ENCODE data around the gene GLE1.

Gene GLE1

DNA sequence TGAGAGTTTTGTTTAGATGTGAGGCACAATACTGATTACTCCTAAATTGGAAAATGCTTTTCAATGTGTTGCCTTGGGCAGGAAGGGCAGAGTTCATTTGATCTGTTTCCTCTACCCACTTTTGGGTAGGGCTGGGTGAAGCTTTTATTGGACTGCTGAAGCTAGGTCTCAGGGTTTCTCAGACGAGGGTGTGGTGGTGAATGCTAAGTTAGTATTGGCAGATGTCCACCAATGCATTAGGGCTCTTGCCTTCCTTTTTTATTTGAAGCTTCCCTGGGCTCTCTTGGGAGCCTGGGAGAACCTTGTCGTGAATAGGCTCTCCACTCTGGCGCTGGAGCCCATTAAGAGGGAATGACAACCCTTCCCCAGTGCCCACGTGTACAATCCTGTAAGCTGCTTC is 71.0 kb downstream of the GLE1 start:
- H3K36me3 ChIP-seq (ENCODE audit: control insufficient read depth in 2 of 2, insufficient read depth in 1 of 2, low read length in 2 of 2), result peaks cover 34 to 77% of the 10 kb centered on the region in 2 experiments
- no peak overlapping the region for H3K27ac ChIP-seq (ENCODE audit: extremely low read depth, low read depth, low read length)
- H3K4me1 ChIP-seq (ENCODE audit: control insufficient read depth, insufficient read depth, low read length), result no peaks in the 10 kb centered on the region
- H3K4me3 ChIP-seq (ENCODE audit: low read depth, low read length), result no peak overlapping the region
- TF ChIP-seq KLF1 (tag by site-specific recombination; IDR thresholded peaks at IDR 0.05), result peak; percentile 57; the same call in 1 of the 2 replicates
- TF ChIP-seq ZNF623 (tag by site-specific recombination; IDR thresholded peaks at IDR 0.05), result no peak
- POLR2A ChIA-PET, result interaction anchor here (0.6 kb wide), 1 partner anchor 263 kb away, joined by 3 read pairs; no protein-coding TSS in a partner anchor
- CTCF ChIA-PET, result no interaction called here
- no peaks in the 10 kb centered on the region for H3K9me3 ChIP-seq (ENCODE audit: control insufficient read depth, insufficient read depth, low read depth, low read length)

DNA sequence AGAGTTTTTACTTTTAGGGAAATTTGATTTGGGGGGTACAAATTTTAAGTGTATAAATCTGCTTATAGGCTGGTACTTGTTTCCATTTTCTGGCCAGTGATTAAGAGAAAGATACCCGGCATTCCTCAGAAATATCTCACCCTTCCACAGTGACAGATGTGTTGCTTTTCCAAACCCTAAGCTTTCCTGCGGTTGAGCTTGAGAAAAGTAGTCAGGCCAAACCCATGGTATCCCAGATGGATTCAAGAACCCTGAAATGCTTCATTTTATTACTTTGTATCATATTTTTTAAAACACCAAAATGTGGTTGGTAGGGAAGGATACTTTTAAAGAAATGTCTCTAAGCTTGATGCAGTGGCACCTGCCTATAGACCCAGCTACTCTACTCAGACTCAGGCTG is 71.4 kb downstream of the GLE1 start:
- Histone ChIP-seq H3K27ac (ENCODE audit: extremely low read depth, low read depth, low read length) (no peak overlapping the region), H3K36me3 (ENCODE audit: control insufficient read depth in 2 of 2, insufficient read depth in 1 of 2, low read length in 2 of 2) (peaks cover 34 to 81% of the 10 kb centered on the region in 2 experiments), H3K4me3 (ENCODE audit: low read depth, low read length) (no peak overlapping the region), H3K9me3 (ENCODE audit: control insufficient read depth, insufficient read depth, low read depth, low read length) (no peaks in the 10 kb centered on the region), H3K4me1 (ENCODE audit: control insufficient read depth, insufficient read depth, low read length) (no peaks in the 10 kb centered on the region)
- ChIA-PET POLR2A (no interaction called here), CTCF (interaction anchor here (0.6 kb wide), 1 partner anchor 34 kb away, joined by 4 read pairs; no protein-coding TSS in a partner anchor)
- TF ChIP-seq ZNF274 (IDR thresholded peaks at IDR 0.05; ENCODE audit: low read length) (no peak), ZNF274 (tag by site-specific recombination; IDR thresholded peaks at IDR 0.05; ENCODE audit: borderline replicate concordance) (no peak), ZNF658 (tag by site-specific recombination; IDR thresholded peaks at IDR 0.05) (no peak), ZBTB20 (tag by site-specific recombination; IDR thresholded peaks at IDR 0.05) (no peak), ZNF433 (tag by site-specific recombination; IDR thresholded peaks at IDR 0.05; ENCODE audit: low read depth) (no peak), ZNF623 (tag by site-specific recombination; IDR thresholded peaks at IDR 0.05) (no peak), OVOL3 (tag by site-specific recombination; IDR thresholded peaks at IDR 0.05) (no peak), PRDM1 (tag by site-specific recombination; IDR thresholded peaks at IDR 0.05) (no peak), YY1 (tag by site-specific recombination; IDR thresholded peaks at IDR 0.05) (no peak)
- TF ChIP-seq, protein P1, sequence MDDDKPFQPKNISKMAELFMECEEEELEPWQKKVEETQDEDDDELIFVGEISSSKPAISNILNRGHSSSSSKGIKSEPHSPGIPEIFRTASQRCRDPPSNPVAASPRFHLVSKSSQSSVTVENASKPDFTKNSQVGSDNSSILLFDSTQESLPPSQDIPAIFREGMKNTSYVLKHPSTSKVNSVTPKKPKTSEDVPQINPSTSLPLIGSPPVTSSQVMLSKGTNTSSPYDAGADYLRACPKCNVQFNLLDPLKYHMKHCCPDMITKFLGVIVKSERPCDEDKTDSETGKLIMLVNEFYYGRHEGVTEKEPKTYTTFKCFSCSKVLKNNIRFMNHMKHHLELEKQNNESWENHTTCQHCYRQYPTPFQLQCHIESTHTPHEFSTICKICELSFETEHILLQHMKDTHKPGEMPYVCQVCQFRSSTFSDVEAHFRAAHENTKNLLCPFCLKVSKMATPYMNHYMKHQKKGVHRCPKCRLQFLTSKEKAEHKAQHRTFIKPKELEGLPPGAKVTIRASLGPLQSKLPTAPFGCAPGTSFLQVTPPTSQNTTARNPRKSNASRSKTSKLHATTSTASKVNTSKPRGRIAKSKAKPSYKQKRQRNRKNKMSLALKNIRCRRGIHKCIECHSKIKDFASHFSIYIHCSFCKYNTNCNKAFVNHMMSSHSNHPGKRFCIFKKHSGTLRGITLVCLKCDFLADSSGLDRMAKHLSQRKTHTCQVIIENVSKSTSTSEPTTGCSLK (tag by site-specific recombination; IDR thresholded peaks at IDR 0.05), result no peak

DNA sequence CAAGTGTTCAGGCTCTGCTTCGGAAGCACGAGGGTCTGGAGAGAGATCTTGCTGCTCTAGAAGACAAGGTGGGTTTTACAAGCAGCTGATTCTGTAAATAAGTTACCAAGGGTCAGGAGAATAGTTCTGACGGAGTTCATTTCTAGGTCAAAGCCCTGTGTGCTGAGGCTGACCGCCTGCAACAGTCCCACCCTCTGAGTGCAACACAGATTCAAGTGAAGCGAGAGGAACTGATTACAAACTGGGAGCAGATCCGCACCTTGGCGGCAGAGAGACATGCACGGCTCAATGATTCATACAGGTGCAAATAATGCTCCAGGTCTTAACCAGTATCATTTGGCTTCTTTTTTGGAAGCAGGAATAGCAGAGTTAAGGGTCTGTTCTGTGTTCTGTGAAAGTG is 72.7 kb downstream of the GLE1 start:
- no peaks in the 10 kb centered on the region for H3K9me3 ChIP-seq (ENCODE audit: control insufficient read depth, insufficient read depth, low read depth, low read length)
- no peak overlapping the region for H3K27ac ChIP-seq (ENCODE audit: extremely low read depth, low read depth, low read length)
- peaks cover 44 to 90% of the 10 kb centered on the region in 2 experiments for H3K36me3 ChIP-seq (ENCODE audit: control insufficient read depth in 2 of 2, insufficient read depth in 1 of 2, low read length in 2 of 2)
- H3K4me1 ChIP-seq (ENCODE audit: control insufficient read depth, insufficient read depth, low read length), result no peaks in the 10 kb centered on the region
- H3K4me3 ChIP-seq (ENCODE audit: low read depth, low read length), result no peak overlapping the region
- ChIA-PET POLR2A (no interaction called here), CTCF (interaction anchor here (0.6 kb wide), 1 partner anchor 211 kb away, joined by 3 read pairs; no protein-coding TSS in a partner anchor)
- TF ChIP-seq SP2 (tag by site-specific recombination; IDR thresholded peaks at IDR 0.05) (no peak), ZNF140 (tag by site-specific recombination; IDR thresholded peaks at IDR 0.05) (no peak), FEZF1 (tag by site-specific recombination; IDR thresholded peaks at IDR 0.05) (no peak), ZNF473 (tag by site-specific recombination; IDR thresholded peaks at IDR 0.05) (no peak), ZBTB20 (tag by site-specific recombination; IDR thresholded peaks at IDR 0.05) (no peak), ZNF677 (tag by site-specific recombination; IDR thresholded peaks at IDR 0.05) (no peak), ZNF510 (tag by site-specific recombination; IDR thresholded peaks at IDR 0.05; ENCODE audit: insufficient replicate concordance) (no peak), ZNF416 (tag by site-specific recombination; IDR thresholded peaks at IDR 0.05) (no peak), YY2 (tag by site-specific recombination; IDR thresholded peaks at IDR 0.05) (no peak)
- TF ChIP-seq, protein P2, sequence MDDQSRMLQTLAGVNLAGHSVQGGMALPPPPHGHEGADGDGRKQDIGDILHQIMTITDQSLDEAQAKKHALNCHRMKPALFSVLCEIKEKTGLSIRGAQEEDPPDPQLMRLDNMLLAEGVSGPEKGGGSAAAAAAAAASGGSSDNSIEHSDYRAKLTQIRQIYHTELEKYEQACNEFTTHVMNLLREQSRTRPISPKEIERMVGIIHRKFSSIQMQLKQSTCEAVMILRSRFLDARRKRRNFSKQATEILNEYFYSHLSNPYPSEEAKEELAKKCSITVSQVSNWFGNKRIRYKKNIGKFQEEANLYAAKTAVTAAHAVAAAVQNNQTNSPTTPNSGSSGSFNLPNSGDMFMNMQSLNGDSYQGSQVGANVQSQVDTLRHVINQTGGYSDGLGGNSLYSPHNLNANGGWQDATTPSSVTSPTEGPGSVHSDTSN (CRISPR knock-in tag; IDR thresholded peaks at IDR 0.05), result no peak
- TF ChIP-seq, protein P3, sequence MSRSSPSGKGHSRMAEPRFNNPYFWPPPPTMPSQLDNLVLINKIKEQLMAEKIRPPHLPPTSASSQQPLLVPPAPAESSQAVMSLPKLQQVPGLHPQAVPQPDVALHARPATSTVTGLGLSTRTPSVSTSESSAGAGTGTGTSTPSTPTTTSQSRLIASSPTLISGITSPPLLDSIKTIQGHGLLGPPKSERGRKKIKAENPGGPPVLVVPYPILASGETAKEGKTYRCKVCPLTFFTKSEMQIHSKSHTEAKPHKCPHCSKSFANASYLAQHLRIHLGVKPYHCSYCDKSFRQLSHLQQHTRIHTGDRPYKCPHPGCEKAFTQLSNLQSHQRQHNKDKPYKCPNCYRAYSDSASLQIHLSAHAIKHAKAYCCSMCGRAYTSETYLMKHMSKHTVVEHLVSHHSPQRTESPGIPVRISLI (tag by site-specific recombination; IDR thresholded peaks at IDR 0.05), result no peak
- TF ChIP-seq, protein P4, sequence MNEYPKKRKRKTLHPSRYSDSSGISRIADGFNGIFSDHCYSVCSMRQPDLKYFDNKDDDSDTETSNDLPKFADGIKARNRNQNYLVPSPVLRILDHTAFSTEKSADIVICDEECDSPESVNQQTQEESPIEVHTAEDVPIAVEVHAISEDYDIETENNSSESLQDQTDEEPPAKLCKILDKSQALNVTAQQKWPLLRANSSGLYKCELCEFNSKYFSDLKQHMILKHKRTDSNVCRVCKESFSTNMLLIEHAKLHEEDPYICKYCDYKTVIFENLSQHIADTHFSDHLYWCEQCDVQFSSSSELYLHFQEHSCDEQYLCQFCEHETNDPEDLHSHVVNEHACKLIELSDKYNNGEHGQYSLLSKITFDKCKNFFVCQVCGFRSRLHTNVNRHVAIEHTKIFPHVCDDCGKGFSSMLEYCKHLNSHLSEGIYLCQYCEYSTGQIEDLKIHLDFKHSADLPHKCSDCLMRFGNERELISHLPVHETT (tag by site-specific recombination; IDR thresholded peaks at IDR 0.05), result no peak
- TF ChIP-seq, protein P5, sequence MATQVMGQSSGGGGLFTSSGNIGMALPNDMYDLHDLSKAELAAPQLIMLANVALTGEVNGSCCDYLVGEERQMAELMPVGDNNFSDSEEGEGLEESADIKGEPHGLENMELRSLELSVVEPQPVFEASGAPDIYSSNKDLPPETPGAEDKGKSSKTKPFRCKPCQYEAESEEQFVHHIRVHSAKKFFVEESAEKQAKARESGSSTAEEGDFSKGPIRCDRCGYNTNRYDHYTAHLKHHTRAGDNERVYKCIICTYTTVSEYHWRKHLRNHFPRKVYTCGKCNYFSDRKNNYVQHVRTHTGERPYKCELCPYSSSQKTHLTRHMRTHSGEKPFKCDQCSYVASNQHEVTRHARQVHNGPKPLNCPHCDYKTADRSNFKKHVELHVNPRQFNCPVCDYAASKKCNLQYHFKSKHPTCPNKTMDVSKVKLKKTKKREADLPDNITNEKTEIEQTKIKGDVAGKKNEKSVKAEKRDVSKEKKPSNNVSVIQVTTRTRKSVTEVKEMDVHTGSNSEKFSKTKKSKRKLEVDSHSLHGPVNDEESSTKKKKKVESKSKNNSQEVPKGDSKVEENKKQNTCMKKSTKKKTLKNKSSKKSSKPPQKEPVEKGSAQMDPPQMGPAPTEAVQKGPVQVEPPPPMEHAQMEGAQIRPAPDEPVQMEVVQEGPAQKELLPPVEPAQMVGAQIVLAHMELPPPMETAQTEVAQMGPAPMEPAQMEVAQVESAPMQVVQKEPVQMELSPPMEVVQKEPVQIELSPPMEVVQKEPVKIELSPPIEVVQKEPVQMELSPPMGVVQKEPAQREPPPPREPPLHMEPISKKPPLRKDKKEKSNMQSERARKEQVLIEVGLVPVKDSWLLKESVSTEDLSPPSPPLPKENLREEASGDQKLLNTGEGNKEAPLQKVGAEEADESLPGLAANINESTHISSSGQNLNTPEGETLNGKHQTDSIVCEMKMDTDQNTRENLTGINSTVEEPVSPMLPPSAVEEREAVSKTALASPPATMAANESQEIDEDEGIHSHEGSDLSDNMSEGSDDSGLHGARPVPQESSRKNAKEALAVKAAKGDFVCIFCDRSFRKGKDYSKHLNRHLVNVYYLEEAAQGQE (tag by site-specific recombination; IDR thresholded peaks at IDR 0.05), result no peak

Data from HEK293 (cell line).